ENCODE data around the gene SNTA1. TPM values are rescaled to one million over a fixed set of nuclear protein-coding genes. Genes with fewer than 3 reads are reported as not detected.
"Not testable (repeated sequence)": the region's sequence is repeated elsewhere in the genome, so short reads cannot be mapped to it uniquely, and the experiment has no call there.

Gene SNTA1
- total RNA-seq, 1 experiment from 2014 or later, result 7.3 TPM

GRCh38 chr20:33466303-33466646, 22.7 kb upstream of the SNTA1 start:
- DNase-seq (ENCODE audit: extremely low read depth, low read depth), result no peak

GRCh38 chr20:33465481-33466302, 22.1 kb upstream of the SNTA1 start:
- DNase-seq (ENCODE audit: extremely low read depth, low read depth), result no peak

GRCh38 chr20:33464759-33465158, 21.2 kb upstream of the SNTA1 start:
- DNase-seq (ENCODE audit: extremely low read depth, low read depth), result not testable (repeated sequence)

GRCh38 chr20:33463332-33464101, 20.0 kb upstream of the SNTA1 start:
- no peak for DNase-seq (ENCODE audit: extremely low read depth, low read depth)

- no peak for DNase-seq (ENCODE audit: extremely low read depth, low read depth)
Measured at GRCh38 chr20:33460711-33461110, 17.1 kb upstream of the SNTA1 start.

GRCh38 chr20:33459599-33459998, 16.0 kb upstream of the SNTA1 start:
- DNase-seq (ENCODE audit: extremely low read depth, low read depth), result no peak

GRCh38 chr20:33456916-33457642, 13.5 kb upstream of the SNTA1 start:
- peak; percentile 78 for DNase-seq (ENCODE audit: extremely low read depth, low read depth)

GRCh38 chr20:33450867-33451266, 7.3 kb upstream of the SNTA1 start:
- peak; percentile 17 for DNase-seq (ENCODE audit: extremely low read depth, low read depth)

- no peak for DNase-seq (ENCODE audit: extremely low read depth, low read depth)
Measured at GRCh38 chr20:33445881-33446625, 2.5 kb upstream of the SNTA1 start.

GRCh38 chr20:33444797-33445560, 1.4 kb upstream of the SNTA1 start:
- DNase-seq (ENCODE audit: extremely low read depth, low read depth), result no peak

GRCh38 chr20:33443006-33443511, 504 bp downstream of the SNTA1 start:
- no peak for DNase-seq (ENCODE audit: extremely low read depth, low read depth)

- DNase-seq (ENCODE audit: extremely low read depth, low read depth), result no peak
Measured at GRCh38 chr20:33442136-33443005, 1.2 kb downstream of the SNTA1 start.

GRCh38 chr20:33441142-33441955, 2.2 kb downstream of the SNTA1 start:
- no peak for DNase-seq (ENCODE audit: extremely low read depth, low read depth)

- DNase-seq (ENCODE audit: extremely low read depth, low read depth), result not testable (repeated sequence)
Measured at GRCh38 chr20:33440562-33440961, 3.0 kb downstream of the SNTA1 start.

- DNase-seq (ENCODE audit: extremely low read depth, low read depth), result no peak
Measured at GRCh38 chr20:33438481-33438880, 5.1 kb downstream of the SNTA1 start.

GRCh38 chr20:33437141-33437911, 6.2 kb downstream of the SNTA1 start:
- no peak for DNase-seq (ENCODE audit: extremely low read depth, low read depth)

GRCh38 chr20:33434434-33434833, 9.1 kb downstream of the SNTA1 start:
- DNase-seq (ENCODE audit: extremely low read depth, low read depth), result no peak
